ENCODE results near the gene CD151.

CD151 gene

DNA sequence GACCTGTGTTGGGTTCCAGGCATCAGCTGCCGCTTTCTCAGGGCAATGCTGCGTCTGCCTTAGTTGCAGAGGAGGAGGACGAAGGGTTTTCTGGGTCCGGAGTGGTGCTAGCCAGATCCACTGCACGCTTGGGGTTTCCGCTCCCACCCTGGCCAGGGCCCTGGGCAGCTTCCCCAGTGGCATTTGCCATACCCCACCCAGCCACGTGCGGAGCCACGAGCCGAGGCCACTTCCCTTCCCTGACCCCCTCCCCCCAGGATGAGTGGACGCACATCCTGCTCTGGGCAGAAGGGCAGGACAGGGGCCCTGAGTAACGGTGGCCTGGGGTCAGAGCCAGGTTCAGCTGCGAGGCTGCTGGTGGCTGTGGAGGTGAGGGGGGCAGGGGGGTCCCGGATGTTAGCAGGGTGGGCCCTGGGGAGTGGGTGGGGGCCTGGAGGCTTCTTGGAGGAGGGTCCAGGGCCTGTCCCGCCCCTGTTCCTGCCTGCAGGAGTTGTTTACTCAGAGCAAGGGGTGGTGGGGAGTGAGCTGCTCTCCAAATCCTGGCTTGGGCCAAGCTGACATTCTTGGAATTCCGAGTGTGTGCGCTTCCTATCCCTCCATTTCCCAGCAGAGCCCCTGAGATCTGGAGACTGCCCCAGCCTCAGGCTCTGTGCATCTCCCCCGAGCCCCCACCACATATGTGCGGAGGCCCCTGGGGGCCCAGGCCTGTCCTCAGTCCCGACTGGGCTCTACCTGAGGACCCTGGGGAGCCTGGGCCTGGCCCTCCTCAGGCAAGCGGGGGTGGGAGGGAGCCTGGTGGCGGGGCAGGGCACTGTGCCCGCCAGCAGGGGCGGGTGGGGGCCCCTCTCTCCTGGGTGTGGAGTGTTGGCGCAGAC lies 11.3 kb downstream of the CD151 start:
- FAIRE-seq, result peak; percentile 64

DNA sequence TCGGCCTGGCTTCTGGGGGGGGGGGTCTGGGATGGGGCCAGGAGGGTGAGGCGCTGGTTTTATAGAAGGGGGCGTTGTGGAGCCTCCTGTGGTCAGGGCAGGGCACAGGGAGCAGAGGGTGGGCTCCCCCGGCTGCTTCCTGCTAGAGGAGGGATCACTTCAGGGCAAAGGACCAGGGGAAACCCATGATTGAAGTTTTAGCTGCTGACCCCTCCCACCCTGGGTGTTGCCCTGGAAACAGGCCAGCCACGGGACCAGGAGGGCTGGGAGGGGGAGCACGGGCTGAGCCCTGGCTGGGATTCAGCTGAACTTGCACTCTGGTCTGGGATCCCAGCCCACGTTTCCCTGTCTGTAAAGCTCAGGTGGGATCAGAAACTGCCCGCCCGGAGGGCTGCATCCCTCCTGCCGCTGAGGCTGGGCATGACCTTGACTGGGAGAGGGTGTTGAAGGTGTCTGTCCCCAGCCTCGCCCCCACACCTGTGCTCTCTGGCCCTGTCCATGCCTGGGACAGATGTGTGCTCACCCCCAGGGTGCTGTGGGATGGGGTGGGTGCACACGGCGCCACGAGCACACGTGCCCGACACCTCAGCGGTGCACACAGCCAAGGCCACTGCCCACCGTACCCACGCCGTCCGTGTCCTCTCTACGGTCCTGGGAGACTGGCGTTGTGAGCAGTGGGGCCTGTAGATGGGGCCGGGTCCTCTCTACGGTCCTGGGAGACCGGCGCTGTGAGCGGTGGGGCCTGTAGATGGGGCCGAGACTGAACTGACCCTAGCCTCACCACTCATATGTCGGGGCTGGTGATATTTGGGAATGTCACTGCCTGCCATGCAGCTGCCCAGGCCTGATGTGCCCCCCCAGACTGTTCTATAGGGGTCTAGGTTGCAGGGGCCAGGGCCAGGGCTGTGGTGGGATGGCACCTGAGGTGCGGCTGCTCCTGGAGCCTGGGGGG lies 12.2 kb downstream of the CD151 start:
- peak; percentile 73 for FAIRE-seq

GRCh38 chr11:845872-846495 lies 13.2 kb downstream of the CD151 start:
- no peak for FAIRE-seq

- FAIRE-seq, result no peak
Observed at GRCh38 chr11:846496-847098, 13.8 kb downstream of the CD151 start.

- no peak for FAIRE-seq
Observed at GRCh38 chr11:847876-848275, 15.1 kb downstream of the CD151 start.

GRCh38 chr11:848380-848931 lies 15.7 kb downstream of the CD151 start:
- FAIRE-seq, result no peak

DNA sequence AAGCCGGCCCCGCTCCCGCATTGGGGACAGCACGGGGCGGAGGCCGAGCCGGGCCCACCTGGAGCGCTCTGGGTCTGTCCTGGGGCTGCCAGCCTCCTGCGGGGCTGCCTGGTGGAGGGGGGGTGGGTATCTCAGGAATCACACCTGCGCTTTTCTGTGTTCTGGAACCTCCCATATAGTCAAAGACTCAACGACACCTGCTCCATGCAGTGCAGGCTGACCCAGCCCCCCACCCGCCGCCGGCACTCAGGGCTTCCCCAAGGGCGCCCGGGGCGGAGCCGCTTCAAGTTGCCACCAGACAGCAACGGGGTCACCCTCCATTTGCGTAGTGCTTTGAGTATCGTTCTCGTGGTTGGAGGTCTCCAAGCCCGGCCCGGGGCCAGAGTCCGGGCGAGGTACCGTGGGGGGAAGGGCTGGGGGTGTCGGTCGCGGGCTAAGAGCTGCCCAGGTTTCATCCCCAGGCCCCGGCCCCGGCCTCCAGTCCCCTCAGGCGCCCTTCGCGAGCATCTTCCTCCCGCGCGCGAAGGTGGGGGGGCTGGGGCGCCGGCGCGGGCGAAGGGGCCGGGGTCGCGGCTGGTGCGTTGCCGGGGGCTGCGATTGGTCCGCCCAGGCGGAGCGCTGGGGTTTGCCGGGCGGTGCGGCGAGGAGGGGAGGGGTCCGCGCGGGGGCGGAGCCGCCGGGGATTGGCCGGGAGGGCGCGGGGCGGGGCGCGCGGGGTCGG lies 16.5 kb downstream of the CD151 start:
- FAIRE-seq, result no peak

- no peak for FAIRE-seq
Observed at GRCh38 chr11:849951-850774, 17.4 kb downstream of the CD151 start.

- FAIRE-seq, result no peak
Observed at GRCh38 chr11:850775-851763, 18.3 kb downstream of the CD151 start.

GRCh38 chr11:852762-853161 lies 20.0 kb downstream of the CD151 start:
- FAIRE-seq, result no peak

- no peak for FAIRE-seq
Observed at GRCh38 chr11:853682-854448, 21.1 kb downstream of the CD151 start.

GRCh38 chr11:854601-855329 lies 22.0 kb downstream of the CD151 start:
- FAIRE-seq, result no peak

DNA sequence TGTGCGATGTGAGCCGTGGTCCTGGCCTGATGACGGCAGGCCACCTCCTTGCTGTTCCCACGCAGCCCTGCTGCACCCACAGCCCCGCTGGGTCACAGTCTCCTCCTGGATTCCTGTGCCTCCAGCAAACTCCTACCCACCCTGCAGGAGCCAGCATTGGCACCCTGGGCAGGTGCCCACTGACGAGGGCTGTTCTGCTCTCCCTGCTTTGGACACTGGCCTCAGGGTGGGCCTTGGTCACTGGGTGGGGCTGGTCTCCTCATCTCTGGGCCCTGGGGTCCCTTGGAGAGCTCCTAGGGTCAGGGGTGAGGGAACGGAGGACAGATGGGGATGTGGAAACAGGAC lies 22.6 kb downstream of the CD151 start:
- FAIRE-seq, result no peak

DNA sequence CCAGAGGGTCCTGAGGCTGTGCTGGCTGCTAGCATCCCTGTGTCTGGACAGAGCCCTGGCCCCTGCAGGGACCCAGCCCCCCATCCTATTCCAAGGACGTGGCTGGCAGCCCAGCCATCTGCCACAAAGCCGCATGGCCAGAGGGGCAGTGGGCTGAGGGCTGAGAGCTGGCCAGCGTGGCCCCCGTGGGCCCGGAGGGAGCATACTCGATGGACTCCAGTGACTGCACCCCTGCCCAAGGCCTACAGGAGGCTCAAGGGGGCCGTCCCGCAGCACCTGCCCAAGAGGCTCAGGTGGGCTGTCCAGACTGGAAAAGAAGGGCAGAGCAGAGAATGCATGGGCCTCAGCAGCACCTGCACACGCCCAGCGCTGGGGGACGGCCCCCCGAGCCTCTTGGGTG lies 23.0 kb downstream of the CD151 start:
- FAIRE-seq, result no peak

GRCh38 chr11:856397-856796 lies 23.6 kb downstream of the CD151 start:
- FAIRE-seq, result no peak

GRCh38 chr11:858053-858761 lies 25.5 kb downstream of the CD151 start:
- no peak for FAIRE-seq

GRCh38 chr11:858762-859339 lies 26.1 kb downstream of the CD151 start:
- no peak for FAIRE-seq
